Measurements from ENCODE around the gene FANCG. TPM values are rescaled to one million over a fixed set of nuclear protein-coding genes. Genes with fewer than 3 reads are reported as not detected.
A peak's percentile ranks its signal among the peaks of the same experiment; 100 is the strongest.

FANCG gene
- total RNA-seq, 1 experiment from 2014 or later: 20.2 TPM

DNA sequence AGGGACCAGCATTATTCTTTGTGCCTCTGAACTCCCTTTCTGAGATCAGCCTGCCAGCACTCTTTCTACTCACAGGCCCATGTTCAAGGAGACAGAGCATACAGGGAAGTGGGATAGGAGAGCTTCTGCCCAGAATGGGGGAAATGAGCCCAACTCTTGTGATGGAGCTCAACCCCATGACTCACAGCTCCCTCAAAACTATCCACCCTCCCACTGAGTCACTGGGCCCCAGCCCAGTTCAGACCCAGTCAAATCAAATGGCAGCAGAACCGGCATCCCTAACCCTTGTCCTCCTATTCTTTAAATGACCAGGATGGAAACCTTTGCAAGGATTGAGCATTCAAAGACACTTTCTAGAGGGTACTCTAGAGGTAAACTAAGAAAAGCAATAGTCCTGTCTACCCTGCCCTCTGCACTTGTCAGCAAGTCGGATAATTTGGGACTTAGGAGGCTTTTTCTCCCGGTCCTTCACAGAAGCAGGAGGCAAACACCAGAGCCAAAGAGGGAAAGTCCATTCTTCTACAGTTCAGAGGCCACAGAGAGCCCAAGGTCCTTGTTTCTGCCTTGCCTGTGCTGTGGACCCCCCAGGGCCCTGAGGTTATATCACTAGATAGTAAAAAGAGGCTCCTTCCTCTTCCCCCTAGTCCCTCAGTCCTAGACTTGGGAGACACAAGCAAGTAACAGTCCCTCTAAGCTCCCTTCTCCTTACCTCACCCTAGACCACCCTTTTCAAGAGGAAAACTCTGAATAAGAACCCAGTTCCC is 32.7 kb upstream of the FANCG start:
- Mint-ChIP-seq H3K27ac (ENCODE audit: low read depth, unreplicated experiment) (peak overlapping the region; percentile 96), H3K4me3 (ENCODE audit: unreplicated experiment) (peak overlapping the region; percentile 87), H3K36me3 (ENCODE audit: insufficient read depth, unreplicated experiment) (peaks cover 22% of the 10 kb centered on the region), H3K9me3 (ENCODE audit: unreplicated experiment) (no peaks in the 10 kb centered on the region), H3K27me3 (ENCODE audit: insufficient read depth, unreplicated experiment) (no peaks in the 10 kb centered on the region), H3K4me1 (ENCODE audit: insufficient read depth, unreplicated experiment) (peaks cover 56% of the 10 kb centered on the region)
- intact Hi-C loops (cut with micrococcal nuclease): loop anchor here (5.0 to 10.0 kb wide), 2 partner anchors 492 to 620 kb away; partner anchors contain the start of genes CREB3, TESK1 and TLN1
- DNase-seq (ENCODE audit: unreplicated experiment): peak; percentile 35
- POLR2A ChIA-PET: interaction anchor here (0.5 to 8.9 kb wide), 10 partner anchors 10 to 620 kb away, joined by 3 to 97 read pairs (median 4); partner anchors contain the start of genes CCDC107, CREB3, FANCG and RMRP
- CTCF ChIA-PET: interaction anchor here (0.6 to 3.0 kb wide), 5 partner anchors 9 to 618 kb away, joined by 3 to 23 read pairs (median 4); partner anchors contain the start of genes PIGO and STOML2
- no TSS peak for BruUV-seq (replicated peaks)
- TF ChIP-seq, protein P1, sequence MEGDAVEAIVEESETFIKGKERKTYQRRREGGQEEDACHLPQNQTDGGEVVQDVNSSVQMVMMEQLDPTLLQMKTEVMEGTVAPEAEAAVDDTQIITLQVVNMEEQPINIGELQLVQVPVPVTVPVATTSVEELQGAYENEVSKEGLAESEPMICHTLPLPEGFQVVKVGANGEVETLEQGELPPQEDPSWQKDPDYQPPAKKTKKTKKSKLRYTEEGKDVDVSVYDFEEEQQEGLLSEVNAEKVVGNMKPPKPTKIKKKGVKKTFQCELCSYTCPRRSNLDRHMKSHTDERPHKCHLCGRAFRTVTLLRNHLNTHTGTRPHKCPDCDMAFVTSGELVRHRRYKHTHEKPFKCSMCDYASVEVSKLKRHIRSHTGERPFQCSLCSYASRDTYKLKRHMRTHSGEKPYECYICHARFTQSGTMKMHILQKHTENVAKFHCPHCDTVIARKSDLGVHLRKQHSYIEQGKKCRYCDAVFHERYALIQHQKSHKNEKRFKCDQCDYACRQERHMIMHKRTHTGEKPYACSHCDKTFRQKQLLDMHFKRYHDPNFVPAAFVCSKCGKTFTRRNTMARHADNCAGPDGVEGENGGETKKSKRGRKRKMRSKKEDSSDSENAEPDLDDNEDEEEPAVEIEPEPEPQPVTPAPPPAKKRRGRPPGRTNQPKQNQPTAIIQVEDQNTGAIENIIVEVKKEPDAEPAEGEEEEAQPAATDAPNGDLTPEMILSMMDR (IDR thresholded peaks at IDR 0.05; ENCODE audit: unreplicated experiment): no peak

- intact Hi-C loops (cut with micrococcal nuclease): loop anchor here (2.0 to 10.0 kb wide), 3 partner anchors 14 to 621 kb away; partner anchors contain the start of genes CREB3, PIGO, TESK1 and TLN1
- peak overlapping the region; percentile 87 for H3K4me3 Mint-ChIP-seq (ENCODE audit: unreplicated experiment)
- TF ChIP-seq, protein P1 (IDR thresholded peaks at IDR 0.05; ENCODE audit: unreplicated experiment): no peak
- no peaks in the 10 kb centered on the region for H3K27me3 Mint-ChIP-seq (ENCODE audit: insufficient read depth, unreplicated experiment)
- H3K4me1 Mint-ChIP-seq (ENCODE audit: insufficient read depth, unreplicated experiment): peaks cover 50% of the 10 kb centered on the region
- ChIA-PET CTCF (interaction anchor here (1.3 to 3.0 kb wide), 3 partner anchors 8 to 16 kb away, joined by 4 to 23 read pairs (median 8); partner anchors contain the start of genes PIGO and STOML2), POLR2A (interaction anchor here (0.7 to 8.9 kb wide), 13 partner anchors 9 to 621 kb away, joined by 3 to 97 read pairs (median 4); partner anchors contain the start of genes CCDC107, CREB3, FANCG and RMRP)
- peaks cover 34% of the 10 kb centered on the region for H3K36me3 Mint-ChIP-seq (ENCODE audit: insufficient read depth, unreplicated experiment)
- peak; percentile 98 for DNase-seq (ENCODE audit: unreplicated experiment)
- H3K27ac Mint-ChIP-seq (ENCODE audit: low read depth, unreplicated experiment): peak overlapping the region; percentile 96
- BruUV-seq (replicated peaks): no TSS peak
- no peaks in the 10 kb centered on the region for H3K9me3 Mint-ChIP-seq (ENCODE audit: unreplicated experiment)
Measured at GRCh38 chr9:35111001-35111933, 31.5 kb upstream of the FANCG start.

GRCh38 chr9:35110327-35110761 is 30.6 kb upstream of the FANCG start:
- DNase-seq (ENCODE audit: unreplicated experiment): peak; percentile 56
- Mint-ChIP-seq H3K9me3 (ENCODE audit: unreplicated experiment) (no peaks in the 10 kb centered on the region), H3K4me3 (ENCODE audit: unreplicated experiment) (peak overlapping the region; percentile 87), H3K27ac (ENCODE audit: low read depth, unreplicated experiment) (peak overlapping the region; percentile 96), H3K36me3 (ENCODE audit: insufficient read depth, unreplicated experiment) (peaks cover 43% of the 10 kb centered on the region), H3K27me3 (ENCODE audit: insufficient read depth, unreplicated experiment) (no peaks in the 10 kb centered on the region), H3K4me1 (ENCODE audit: insufficient read depth, unreplicated experiment) (peaks cover 48% of the 10 kb centered on the region)
- BruUV-seq (replicated peaks): no TSS peak
- ChIA-PET POLR2A (interaction anchor here (0.7 to 8.9 kb wide), 6 partner anchors 8 to 548 kb away, joined by 3 to 97 read pairs (median 12); partner anchors contain the start of genes CCDC107, FANCG, RMRP and STOML2), CTCF (interaction anchor here (0.6 to 3.0 kb wide), 3 partner anchors 13 to 677 kb away, joined by 3 to 23 read pairs (median 8); partner anchors contain the start of gene PIGO)
- intact Hi-C loops (cut with micrococcal nuclease): loop anchor here (2.0 to 10.0 kb wide), 3 partner anchors 14 to 622 kb away; partner anchors contain the start of genes CREB3, PIGO, TESK1 and TLN1
- TF ChIP-seq, protein P1 (IDR thresholded peaks at IDR 0.05; ENCODE audit: unreplicated experiment): no peak

All from MCF 10A (cell line).